ENCODE data around the gene CFAP97.
"Not testable (repeated sequence)": the region's sequence is repeated elsewhere in the genome, so short reads cannot be mapped to it uniquely, and the experiment has no call there.

DNA sequence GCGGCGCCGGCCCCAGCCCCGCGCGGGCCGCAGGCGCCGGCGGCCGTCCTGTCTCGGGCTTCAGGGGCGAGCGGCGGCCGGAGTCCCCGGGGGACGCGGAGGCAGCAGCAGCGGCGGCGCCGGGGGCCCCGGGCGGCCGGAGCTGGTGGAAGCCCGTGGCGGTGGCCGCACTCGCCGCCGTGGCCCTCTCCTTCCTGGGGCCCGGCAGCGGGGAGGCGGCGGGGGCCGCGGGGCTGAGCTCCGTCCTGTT lies 6.0 kb upstream of the CFAP97 start:
- not testable (repeated sequence) for TF ChIP-seq CTCF, POLR2A (IDR thresholded peaks at IDR 0.05)

All from ovary (tissue), 3 donors.